ENCODE results near the gene RAB36. TPM values are rescaled to one million over a fixed set of nuclear protein-coding genes. Genes with fewer than 3 reads are reported as not detected.

RAB36 gene
- total RNA-seq, 4 donors from 2014 or later, result 0.38 to 1.0 (median 0.57) TPM

DNA sequence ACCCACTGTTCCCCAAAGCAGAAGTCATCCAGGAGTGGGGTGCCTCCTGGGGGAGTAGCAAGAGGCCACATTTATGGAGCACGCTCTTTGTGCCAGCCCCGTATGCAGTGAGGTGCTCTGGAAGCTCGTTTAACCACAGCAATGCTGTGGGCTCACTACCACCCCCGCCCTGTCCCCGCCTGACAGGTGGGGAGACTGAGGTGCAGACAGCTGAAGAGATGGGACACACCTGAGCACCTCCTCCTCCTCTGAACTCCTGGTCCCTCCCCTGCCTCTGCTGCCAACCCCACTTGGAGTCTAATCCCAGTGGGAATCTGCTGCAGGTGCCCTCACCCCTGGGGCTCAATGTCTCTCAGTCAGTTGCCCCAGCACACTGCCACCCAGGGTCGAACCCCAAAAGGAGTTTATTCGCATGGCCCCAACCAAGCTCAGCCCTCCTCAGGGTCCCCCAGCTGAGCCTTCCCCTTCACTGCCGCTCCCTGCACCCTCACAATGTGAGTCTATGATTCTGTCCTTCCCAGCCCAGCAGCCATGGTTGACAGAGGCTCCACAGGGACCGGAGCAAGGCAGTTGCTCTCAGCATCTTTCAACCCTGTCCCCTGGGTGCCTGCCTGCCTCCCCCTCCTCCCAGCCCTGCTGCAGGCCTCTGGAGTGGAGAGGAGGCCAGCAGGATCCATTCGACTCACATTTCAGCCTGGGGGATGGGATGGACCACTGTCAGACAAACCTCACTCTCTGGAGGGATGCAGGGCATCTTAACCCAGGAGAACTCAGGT is 21.8 kb downstream of the RAB36 start:
- TF ChIP-seq, protein P1, sequence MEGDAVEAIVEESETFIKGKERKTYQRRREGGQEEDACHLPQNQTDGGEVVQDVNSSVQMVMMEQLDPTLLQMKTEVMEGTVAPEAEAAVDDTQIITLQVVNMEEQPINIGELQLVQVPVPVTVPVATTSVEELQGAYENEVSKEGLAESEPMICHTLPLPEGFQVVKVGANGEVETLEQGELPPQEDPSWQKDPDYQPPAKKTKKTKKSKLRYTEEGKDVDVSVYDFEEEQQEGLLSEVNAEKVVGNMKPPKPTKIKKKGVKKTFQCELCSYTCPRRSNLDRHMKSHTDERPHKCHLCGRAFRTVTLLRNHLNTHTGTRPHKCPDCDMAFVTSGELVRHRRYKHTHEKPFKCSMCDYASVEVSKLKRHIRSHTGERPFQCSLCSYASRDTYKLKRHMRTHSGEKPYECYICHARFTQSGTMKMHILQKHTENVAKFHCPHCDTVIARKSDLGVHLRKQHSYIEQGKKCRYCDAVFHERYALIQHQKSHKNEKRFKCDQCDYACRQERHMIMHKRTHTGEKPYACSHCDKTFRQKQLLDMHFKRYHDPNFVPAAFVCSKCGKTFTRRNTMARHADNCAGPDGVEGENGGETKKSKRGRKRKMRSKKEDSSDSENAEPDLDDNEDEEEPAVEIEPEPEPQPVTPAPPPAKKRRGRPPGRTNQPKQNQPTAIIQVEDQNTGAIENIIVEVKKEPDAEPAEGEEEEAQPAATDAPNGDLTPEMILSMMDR (IDR thresholded peaks at IDR 0.05; ENCODE audit: low read depth), result no peak

DNA sequence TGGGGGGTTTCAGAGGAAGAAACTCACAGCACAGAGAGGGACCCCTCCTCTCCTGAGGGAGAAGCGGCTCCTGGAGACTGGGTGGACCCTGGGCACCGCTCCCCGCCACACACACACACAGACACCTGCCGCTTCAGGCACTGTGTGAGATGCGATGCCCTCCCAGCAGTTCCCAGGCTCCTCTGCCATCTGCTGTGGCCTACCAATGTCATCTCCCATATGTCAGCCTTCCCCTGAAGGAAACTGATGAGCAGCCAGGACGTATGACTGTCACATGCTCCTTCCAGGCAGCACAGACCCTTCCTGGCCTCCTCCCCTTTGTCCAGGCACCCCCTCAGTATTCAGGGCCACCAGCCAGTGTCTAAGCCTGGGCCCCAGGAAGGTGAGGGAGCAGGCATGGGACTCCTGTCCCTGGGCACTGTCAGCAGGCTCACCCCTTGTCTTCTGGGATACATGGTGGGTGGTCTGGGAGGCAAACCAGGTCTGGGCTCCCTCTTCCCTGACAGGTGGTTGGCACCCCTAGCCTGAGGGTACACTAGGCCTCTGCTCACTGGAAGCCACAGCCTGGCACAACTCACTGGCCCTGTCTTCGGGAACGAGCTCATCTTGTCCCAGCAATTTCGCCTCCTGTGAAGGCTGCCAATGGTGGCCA is 23.2 kb downstream of the RAB36 start:
- TF ChIP-seq, protein P1 (IDR thresholded peaks at IDR 0.05; ENCODE audit: low read depth), result no peak

DNA sequence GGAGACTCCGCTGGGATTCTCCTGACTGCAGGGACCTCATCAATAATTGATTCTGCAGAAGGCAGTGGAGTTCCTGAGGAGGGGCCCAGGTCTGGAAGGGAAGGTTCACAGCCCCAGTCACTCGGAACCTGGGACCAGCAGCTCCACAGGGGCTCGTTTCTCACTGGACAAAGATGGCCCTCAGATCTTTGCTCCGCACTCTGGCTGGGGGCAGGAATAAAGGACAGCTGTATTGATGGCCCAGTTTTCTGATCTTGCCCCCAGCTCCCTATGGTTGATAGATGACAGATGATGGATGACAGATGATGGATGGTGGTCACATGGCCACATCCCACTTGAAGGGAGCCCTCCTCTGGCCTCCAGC is 23.7 kb downstream of the RAB36 start:
- TF ChIP-seq, protein P1 (IDR thresholded peaks at IDR 0.05; ENCODE audit: low read depth), result no peak

DNA sequence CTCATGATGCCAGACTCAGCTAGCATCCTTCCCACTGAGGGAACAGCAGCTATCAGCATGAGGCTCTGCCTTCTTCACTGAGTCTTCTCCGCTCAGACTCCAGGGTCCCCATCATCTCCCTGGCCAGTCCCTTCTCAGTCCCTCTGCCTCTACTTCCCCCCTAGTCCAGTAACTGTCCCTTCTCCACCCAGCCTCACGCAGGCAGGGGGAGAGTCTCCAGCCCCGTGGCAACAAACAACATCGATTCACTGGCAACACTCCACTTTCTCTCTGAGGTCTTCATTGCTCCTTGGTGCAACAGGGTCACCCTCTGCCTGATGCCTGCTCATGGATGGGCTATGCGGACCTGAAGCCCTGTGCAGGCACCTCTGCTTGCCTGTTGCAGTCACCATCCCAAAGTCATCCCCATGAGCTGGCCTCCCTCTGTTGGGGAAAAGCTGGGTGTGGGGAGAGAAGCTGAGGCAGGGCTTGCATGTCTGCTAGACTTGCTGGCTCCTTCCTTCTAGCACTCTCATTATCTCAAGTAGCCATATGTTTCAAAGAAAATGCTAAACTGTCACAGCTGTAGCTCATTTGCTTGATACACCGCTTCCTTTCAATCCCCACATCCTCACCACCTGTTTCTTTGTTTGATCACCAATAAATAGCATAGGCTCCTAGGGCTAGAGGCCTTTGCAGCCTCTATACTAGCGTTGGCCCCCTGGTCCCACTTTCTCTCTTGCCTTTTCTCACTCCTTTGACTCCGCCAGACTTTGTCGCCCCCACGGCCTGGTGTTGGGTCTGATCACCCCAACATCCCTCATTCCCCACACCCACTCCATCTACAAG is 30.8 kb downstream of the RAB36 start:
- TF ChIP-seq, protein P1 (IDR thresholded peaks at IDR 0.05; ENCODE audit: low read depth), result no peak

DNA sequence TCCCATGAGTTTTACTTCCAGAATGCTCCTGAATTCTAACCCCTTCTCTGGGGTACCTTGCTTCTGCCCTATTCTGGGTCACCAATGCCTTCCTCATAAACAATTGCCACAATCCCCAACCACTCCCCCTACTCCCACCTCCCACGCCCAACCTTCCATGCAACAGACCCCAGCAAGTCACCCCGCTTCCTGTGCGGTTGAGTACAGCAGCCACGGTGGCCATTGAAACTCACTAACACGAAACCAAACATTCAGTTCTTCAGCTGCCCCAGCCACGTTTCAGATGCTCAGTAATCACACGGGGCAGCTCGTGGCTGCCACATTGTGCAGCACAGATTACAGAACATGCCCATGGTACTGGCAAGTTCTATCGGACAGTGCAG is 31.4 kb downstream of the RAB36 start:
- TF ChIP-seq, protein P1 (IDR thresholded peaks at IDR 0.05; ENCODE audit: low read depth), result no peak

DNA sequence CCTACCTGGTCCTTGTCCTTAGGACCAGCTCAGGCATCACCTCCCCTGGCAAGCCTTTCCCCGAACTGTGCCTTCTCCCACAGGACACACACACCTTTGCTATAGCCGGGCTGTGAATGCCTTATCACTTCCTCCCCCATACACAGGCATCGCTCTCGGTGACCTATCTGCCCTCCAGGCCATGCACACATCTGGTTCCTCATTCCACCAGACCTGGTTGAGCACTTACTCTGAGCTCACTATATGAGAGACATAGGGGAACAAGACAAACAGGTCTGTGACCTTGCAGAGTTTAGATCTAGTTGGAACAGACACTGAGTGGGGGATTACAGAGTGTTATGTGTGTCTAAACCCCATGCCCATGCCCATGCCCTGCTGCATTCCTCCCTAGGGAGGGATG is 31.9 kb downstream of the RAB36 start:
- TF ChIP-seq, protein P1 (IDR thresholded peaks at IDR 0.05; ENCODE audit: low read depth), result no peak

All from subcutaneous adipose tissue (tissue), 4 donors.